Mononuclear cell (primary cell): ENCODE measurements around the gene BCAR3. TPM values are rescaled to one million over a fixed set of nuclear protein-coding genes. Genes with fewer than 3 reads are reported as not detected.
"Not testable (repeated sequence)": the region's sequence is repeated elsewhere in the genome, so short reads cannot be mapped to it uniquely, and the experiment has no call there.

ENCODE experiments used
- H3K27me3 ChIP-seq: 2 replicates; pipeline ENCODE4 v1.6.0; 2011; ENCODE audit warnings: low read length, control low read depth; ENCODE audit not compliant: insufficient read depth
- H3K4me1 ChIP-seq: 2 replicates; pipeline ENCODE4 v1.5.1; 2011; ENCODE audit warnings: mild to moderate bottlenecking, low read length, control low read depth; ENCODE audit not compliant: insufficient read depth
- H3K4me3 ChIP-seq: 2 replicates; pipeline ENCODE4 v1.5.1; 2011; ENCODE audit warnings: mild to moderate bottlenecking, low read length, moderate library complexity
- H3K9me3 ChIP-seq: 2 replicates; pipeline ENCODE4 v1.5.1; 2011; ENCODE audit warnings: low read depth, mild to moderate bottlenecking, control low read depth, low read length
- total RNA-seq: library from RNA; depleted of rRNA; stranded (reverse); fragments of >200 nt; gene quantifications from one replicate; pipeline ENCODE4 v1.2.3, GENCODE V29; 2012

The BCAR3 gene
- total RNA-seq, 1 donor, result 1.4 TPM

GRCh38 chr1:93656491-93656890 lies 25.1 kb downstream of the BCAR3 start:
- H3K9me3 ChIP-seq, result no peaks in the 10 kb centered on the region
- no peaks in the 10 kb centered on the region for H3K4me1 ChIP-seq

GRCh38 chr1:93653656-93654055 lies 28.0 kb downstream of the BCAR3 start:
- H3K27me3 ChIP-seq, result no peaks in the 10 kb centered on the region
- no peaks in the 10 kb centered on the region for H3K9me3 ChIP-seq
- no peaks in the 10 kb centered on the region for H3K4me1 ChIP-seq
- no peak overlapping the region for H3K4me3 ChIP-seq

More at GRCh38 chr1:93656491-93656890, 25.1 kb downstream of the BCAR3 start:
- no peaks in the 10 kb centered on the region for H3K27me3 ChIP-seq
- no peak overlapping the region for H3K4me3 ChIP-seq

GRCh38 chr1:93652323-93652949 lies 29.2 kb downstream of the BCAR3 start:
- no peaks in the 10 kb centered on the region for H3K4me1 ChIP-seq
- no peak overlapping the region for H3K4me3 ChIP-seq
- H3K9me3 ChIP-seq, result no peaks in the 10 kb centered on the region
- H3K27me3 ChIP-seq, result no peaks in the 10 kb centered on the region

- Histone ChIP-seq H3K4me1 (no peaks in the 10 kb centered on the region), H3K4me3 (no peak overlapping the region), H3K9me3 (no peaks in the 10 kb centered on the region), H3K27me3 (no peaks in the 10 kb centered on the region)
These were observed 29.9 kb downstream of the BCAR3 start for GRCh38 chr1:93651695-93652094.

- not testable (repeated sequence) for H3K4me1 ChIP-seq, H3K27me3 ChIP-seq, H3K9me3 ChIP-seq, H3K4me3 ChIP-seq
These were observed 31.5 kb downstream of the BCAR3 start for GRCh38 chr1:93650159-93650558.

- Histone ChIP-seq H3K4me1 (no peaks in the 10 kb centered on the region), H3K9me3 (no peaks in the 10 kb centered on the region), H3K4me3 (no peak overlapping the region), H3K27me3 (no peaks in the 10 kb centered on the region)
These were observed 32.4 kb downstream of the BCAR3 start for GRCh38 chr1:93649231-93649630.

- no peaks in the 10 kb centered on the region for H3K4me1 ChIP-seq
- H3K4me3 ChIP-seq, result no peak overlapping the region
- no peaks in the 10 kb centered on the region for H3K9me3 ChIP-seq
- H3K27me3 ChIP-seq, result no peaks in the 10 kb centered on the region
These were observed 33.0 kb downstream of the BCAR3 start for GRCh38 chr1:93648656-93649055.

- H3K27me3 ChIP-seq, result no peaks in the 10 kb centered on the region
- H3K4me3 ChIP-seq, result no peak overlapping the region
- H3K9me3 ChIP-seq, result no peaks in the 10 kb centered on the region
- H3K4me1 ChIP-seq, result no peaks in the 10 kb centered on the region
These were observed 40.1 kb downstream of the BCAR3 start for GRCh38 chr1:93641527-93641926.

GRCh38 chr1:93640656-93641440 lies 40.8 kb downstream of the BCAR3 start:
- Histone ChIP-seq H3K9me3 (no peaks in the 10 kb centered on the region), H3K4me3 (no peak overlapping the region), H3K4me1 (no peaks in the 10 kb centered on the region), H3K27me3 (no peaks in the 10 kb centered on the region)

- no peak overlapping the region for H3K4me3 ChIP-seq
- no peaks in the 10 kb centered on the region for H3K27me3 ChIP-seq
- no peaks in the 10 kb centered on the region for H3K9me3 ChIP-seq
- H3K4me1 ChIP-seq, result no peaks in the 10 kb centered on the region
These were observed 42.7 kb downstream of the BCAR3 start for GRCh38 chr1:93638981-93639380.

- no peaks in the 10 kb centered on the region for H3K9me3 ChIP-seq
- H3K4me1 ChIP-seq, result no peaks in the 10 kb centered on the region
- no peak overlapping the region for H3K4me3 ChIP-seq
- no peaks in the 10 kb centered on the region for H3K27me3 ChIP-seq
These were observed 43.3 kb downstream of the BCAR3 start for GRCh38 chr1:93638307-93638847.

GRCh38 chr1:93636712-93637111 lies 44.9 kb downstream of the BCAR3 start:
- Histone ChIP-seq H3K27me3 (no peaks in the 10 kb centered on the region), H3K9me3 (no peaks in the 10 kb centered on the region), H3K4me3 (no peak overlapping the region), H3K4me1 (no peaks in the 10 kb centered on the region)

- Histone ChIP-seq H3K9me3 (no peaks in the 10 kb centered on the region), H3K4me1 (no peaks in the 10 kb centered on the region), H3K27me3 (no peaks in the 10 kb centered on the region), H3K4me3 (no peak overlapping the region)
These were observed 45.8 kb downstream of the BCAR3 start for GRCh38 chr1:93635614-93636543.

- H3K27me3 ChIP-seq, result no peaks in the 10 kb centered on the region
- no peak overlapping the region for H3K4me3 ChIP-seq
- no peaks in the 10 kb centered on the region for H3K9me3 ChIP-seq
- no peaks in the 10 kb centered on the region for H3K4me1 ChIP-seq
These were observed 48.3 kb downstream of the BCAR3 start for GRCh38 chr1:93633313-93633712.
